DOHH2 (cell line): ENCODE measurements around the gene MGAT5.

Experiments used
- CTCF ChIP-seq: fragments of 200-600 bp; sonication (generic); IDR thresholded peaks from one replicate; pipeline ENCODE4 v1.5.1; 2014; ENCODE audit warnings: antibody characterized with exemption, mild to moderate bottlenecking, low read depth, low read length; ENCODE audit not compliant: poor library complexity, severe bottlenecking
- EZH2phosphoT487 ChIP-seq: fragments of 200-600 bp; sonication (generic); IDR thresholded peaks from 2 replicates; pipeline ENCODE4 v1.6.1; 2017; ENCODE audit warnings: borderline replicate concordance, mild to moderate bottlenecking, antibody characterized with exemption, low read length, moderate library complexity, mixed read lengths

DNA sequence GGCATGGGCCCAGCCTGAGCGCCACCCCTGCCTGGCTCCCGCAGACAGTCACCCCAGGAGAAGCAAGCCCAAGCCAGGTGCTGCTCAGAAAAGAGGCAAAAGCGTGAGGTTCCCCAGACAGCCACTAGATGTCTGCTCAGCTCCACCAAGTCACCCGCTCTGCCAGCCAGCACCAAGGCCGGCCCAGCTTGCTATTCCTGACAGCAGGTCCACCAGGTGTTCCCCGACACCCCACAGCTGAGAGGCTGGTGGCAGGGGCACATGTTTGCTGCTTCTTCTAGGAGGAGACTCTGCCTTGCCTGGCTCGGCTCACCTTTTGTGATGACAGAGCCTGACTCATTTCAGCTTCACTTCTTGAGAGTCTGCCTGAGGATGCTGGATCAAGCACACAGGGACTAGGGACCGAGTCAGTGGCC, 206.7 kb downstream of the MGAT5 start:
- TF ChIP-seq CTCF (peak; percentile 76), EZH2phosphoT487 (no peak)
